NCI-H1417 treated with DMSO at 0.1 percent for 48 hours (cell line): Measurements from ENCODE around the gene MAGED1.

ENCODE experiments used
- DNase-seq: peaks from one replicate; lab custom pipeline; 2025; lab: John Stamatoyannopoulos, UW

The MAGED1 gene, protein sequence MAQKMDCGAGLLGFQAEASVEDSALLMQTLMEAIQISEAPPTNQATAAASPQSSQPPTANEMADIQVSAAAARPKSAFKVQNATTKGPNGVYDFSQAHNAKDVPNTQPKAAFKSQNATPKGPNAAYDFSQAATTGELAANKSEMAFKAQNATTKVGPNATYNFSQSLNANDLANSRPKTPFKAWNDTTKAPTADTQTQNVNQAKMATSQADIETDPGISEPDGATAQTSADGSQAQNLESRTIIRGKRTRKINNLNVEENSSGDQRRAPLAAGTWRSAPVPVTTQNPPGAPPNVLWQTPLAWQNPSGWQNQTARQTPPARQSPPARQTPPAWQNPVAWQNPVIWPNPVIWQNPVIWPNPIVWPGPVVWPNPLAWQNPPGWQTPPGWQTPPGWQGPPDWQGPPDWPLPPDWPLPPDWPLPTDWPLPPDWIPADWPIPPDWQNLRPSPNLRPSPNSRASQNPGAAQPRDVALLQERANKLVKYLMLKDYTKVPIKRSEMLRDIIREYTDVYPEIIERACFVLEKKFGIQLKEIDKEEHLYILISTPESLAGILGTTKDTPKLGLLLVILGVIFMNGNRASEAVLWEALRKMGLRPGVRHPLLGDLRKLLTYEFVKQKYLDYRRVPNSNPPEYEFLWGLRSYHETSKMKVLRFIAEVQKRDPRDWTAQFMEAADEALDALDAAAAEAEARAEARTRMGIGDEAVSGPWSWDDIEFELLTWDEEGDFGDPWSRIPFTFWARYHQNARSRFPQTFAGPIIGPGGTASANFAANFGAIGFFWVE

DNA sequence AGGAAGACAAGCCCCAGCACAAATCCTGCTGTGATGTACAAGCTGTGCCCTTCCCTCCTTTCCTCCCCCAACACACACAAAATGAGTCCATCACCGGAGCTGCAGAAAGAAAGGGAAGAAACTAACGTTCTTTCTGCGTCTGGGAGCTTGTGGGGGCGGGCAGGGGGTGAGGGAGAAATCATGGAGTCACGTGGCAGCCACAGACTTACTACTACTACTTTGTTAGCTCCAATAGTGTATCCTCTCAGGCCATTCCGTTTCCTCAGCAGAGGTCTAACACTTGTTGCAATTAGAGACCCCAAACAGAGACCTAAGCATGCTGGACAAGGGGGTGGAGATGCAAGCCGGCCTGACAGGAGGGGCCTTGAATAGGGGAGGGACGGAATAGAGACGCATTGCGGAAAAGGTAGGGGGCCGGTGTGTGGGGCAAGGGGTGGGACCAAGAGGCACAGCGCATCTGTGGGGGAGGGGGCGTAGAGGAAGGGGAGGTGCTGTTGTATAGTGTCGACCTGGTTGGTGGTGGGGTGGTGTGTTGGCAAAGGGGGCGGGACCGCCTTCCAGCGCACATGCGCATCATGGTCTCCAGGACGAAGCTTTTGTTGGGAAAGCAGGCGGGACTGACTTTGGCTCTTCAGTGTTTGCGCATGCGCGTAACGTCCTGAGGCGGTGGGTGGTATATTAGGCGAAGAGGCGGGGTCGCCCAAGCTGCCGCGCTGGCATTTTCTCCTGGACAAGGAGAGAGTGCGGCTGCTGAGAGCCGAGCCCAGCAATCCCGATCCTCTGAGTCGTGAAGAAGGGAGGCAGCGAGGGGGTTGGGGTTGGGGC, at the start of gene MAGED1:
TSS of gene MAGED1 (plus strand) at position 703 of the 825 bp plus-strand sequence. CDS start 682 bp downstream, outside the sequence.
- DNase-seq = peak; percentile 84

DNA sequence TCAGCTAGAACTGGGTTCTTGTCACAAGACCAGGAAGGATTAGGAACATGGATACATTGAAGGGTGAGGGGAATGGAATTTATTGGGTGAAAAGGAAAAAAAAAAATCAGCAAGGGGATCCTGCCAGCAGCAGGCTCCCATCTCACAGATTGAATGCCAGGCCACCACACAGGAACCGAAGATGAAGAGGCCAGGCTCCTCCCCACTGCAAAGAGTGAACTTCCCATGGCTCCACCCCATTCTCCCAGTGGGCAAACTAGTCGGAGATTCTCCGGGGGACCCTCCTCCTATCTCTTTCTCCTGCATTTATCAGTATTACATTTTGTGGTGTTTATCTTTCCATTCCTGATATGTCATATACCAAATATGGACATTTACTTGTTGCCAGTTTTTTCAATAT, 46.0 kb upstream of the MAGED1 start:
- no peak for DNase-seq

DNA sequence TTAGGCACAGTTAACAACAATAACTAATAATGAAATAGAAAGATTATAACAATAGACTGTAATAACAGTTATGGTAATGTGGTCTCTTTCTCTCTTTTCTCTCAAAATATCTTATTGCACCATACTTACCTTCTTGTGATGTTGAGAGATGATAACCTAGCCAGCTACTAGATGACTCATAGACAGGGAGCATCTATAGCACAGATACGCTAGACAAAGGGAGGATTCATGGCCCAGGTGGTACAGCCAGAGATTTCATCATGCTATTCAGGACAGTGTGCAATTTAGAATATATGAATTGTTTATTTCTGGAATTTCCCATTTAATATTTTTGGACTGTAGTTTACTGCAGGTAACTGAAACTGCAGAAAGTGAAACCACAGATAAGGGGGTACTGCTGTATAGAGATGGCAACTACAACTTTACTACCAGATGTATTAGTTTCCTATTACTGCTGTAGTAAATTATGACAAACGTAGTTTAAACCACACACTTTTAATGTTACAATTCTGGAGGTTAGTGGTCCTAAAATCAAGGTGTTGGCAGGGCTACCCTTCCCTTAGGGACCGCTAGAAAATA, 41.8 kb upstream of the MAGED1 start:
- no peak for DNase-seq

DNA sequence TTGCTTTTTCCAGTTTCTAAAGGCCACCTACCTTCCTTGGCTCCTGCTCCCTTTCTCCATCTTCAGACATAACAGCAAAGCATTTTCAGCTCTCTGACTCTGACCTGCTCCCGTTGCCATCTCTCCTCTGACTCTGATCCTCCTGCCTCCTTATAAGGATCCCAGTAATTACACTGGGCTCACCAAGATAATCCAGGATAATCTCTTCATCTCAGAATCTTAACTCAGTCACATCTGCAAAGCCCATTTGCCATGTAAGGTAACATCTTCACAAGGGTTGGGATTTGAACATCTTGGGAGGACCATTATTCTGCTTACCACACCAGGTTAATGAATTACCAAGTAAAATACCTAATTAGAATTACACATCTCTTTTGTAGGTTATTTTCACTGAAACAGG, 41.3 kb upstream of the MAGED1 start:
- no peak for DNase-seq

DNA sequence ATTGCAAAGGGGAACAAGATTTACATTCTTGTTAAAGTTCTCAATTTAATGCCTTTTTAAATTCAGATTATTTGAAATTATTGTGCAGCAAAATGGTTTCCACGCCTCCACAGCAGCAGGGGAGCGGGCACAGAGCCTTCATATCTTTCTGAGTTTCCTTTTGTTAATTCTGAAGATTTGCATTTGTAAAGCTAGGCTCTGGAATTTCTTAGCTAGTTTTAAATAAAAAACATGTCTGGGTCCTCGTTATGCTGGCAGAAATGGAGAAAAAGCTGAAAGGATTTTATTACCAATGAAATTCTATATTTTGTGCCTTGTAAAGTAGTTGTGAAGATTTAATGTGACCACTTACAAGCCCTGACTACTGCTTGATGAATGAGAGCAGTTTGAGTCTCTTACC, 40.8 kb upstream of the MAGED1 start:
- no peak for DNase-seq

DNA sequence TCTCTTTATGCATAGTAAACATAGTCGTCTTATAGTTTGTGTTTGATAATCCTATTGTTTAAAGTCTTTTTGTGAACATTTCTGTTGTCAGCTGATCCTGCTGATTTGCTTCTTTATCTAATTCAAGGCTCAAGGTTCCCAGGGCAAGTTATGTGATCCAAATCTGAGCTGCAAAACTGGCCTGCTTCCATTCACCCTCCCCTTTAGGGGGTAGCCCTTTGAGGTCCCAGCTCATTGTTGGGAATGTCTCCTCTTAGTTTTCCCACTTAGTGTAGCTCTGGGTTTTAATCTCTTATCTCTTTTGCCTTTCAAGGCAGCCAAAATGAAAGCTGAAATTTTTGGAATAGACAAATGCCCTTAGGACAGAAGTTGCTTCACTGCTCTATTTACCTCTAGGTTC, 40.2 kb upstream of the MAGED1 start:
- no peak for DNase-seq

DNA sequence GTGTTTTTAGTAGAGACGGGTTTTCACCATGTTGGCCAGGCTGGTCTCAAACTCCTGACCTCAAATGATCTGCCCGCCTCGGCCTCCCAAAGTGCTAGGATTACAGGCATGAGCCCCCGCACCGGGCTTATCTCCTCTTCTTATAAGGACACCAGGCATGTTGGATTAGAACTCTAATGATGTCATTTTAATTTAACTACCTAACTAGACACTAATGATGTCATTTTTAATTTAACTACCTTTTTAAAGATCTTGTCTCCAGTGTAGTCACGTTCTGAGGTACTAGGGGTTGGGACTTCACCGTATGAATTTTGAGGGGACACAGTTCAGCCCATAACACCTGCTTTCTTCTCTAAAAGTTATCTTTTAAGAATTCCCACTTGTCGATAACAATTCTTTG, 37.7 kb upstream of the MAGED1 start:
- no peak for DNase-seq

DNA sequence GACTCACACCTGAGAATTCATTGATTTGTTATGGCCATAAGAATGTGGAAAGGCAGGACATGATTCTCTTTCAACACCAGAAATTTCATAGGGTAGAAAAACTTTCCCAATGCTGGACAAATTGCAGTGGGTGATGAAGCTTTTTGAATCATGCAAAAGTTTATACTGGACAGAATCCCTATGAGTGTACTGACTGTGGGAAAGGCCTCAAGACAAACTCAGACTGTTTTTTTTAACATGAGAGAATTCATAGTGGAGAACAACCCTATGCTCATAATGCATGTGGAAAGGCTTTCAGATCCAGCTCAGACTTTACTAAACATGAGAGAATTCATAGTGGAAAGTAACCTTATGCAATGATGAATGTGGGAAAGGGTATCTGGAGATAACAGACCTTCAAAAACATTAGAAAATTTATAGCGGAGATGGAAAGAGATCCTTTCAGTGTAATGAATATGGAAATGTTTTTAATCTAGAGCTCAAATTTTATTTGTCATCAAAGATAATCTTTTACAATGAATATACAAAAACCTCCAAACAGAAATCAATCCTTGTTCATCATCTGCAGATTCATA, 36.2 kb upstream of the MAGED1 start:
- DNase-seq = no peak

DNA sequence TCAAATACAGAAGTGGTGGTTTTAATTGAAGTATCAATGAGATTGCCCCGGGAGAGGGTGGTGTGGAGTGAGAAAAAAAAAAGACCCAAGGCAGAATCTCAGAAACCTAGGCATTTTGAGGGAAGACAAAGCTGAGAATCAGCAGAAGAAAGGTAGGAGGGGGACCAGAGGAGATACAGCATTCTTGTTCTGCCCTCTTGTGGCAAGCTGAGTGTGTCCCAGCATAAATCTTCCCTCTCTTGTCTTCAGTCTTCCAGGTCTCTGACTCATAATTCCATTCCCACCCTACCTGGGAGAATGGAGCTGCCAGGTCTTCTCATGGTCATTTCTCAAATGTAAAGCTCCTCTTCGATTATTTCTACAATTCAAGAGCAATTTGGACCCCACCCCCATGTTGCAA, 32.7 kb upstream of the MAGED1 start:
- peak; percentile 0 for DNase-seq

DNA sequence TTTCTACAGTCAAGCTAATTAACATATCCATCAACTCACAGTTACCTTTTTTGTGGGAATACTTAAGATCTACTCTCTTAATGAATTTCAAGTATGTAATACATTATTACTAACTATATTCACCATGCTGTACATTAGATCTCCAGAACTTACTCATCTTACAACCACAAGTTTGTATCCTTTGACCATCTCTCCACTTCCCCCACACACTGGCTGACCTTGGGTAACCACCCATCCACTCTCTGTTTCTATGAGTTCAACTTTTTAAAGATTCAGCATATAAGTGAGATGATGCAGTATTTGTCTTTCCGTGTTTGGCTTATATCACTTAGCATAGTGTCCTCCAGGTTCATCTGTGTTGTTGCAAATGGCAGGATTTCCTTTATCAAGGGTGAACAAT, 30.5 kb upstream of the MAGED1 start:
- no peak for DNase-seq

DNA sequence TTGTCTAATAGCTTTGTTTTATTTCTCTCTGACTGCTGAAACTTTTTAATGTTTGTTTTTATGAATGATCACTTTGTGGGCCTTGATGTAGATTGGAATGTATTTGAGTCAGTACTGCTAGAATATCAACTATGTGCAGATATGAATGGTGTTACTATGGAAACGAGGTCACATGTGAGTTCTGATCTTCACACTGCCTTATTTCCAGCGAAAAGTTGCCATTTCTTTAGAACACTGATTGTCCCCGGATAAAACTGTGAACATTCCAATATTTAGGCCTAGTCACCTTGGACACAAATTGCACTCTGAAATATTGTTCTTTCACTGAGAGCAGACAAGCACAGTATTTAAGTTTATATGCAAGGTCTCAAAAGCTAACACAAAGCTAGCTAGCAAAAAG, 27.2 kb upstream of the MAGED1 start:
- no peak for DNase-seq

DNA sequence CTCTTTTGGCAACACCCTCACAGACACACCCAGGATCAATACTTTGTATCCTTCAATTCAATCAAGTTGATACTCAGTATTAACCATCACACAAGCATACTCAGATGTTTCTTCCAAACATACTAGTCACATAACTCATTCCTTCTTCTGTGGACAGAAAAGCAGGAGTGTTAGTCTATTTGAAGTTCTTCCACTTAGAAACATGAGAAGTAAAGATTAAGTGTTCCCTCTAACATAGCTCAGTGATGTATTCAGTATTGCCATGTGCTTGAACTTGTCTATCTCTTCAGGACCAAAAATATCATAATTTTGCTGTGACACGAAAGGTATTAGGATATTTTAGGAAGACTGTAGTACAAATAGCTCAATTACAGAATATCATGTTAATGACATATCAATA, 25.8 kb upstream of the MAGED1 start:
- no peak for DNase-seq

DNA sequence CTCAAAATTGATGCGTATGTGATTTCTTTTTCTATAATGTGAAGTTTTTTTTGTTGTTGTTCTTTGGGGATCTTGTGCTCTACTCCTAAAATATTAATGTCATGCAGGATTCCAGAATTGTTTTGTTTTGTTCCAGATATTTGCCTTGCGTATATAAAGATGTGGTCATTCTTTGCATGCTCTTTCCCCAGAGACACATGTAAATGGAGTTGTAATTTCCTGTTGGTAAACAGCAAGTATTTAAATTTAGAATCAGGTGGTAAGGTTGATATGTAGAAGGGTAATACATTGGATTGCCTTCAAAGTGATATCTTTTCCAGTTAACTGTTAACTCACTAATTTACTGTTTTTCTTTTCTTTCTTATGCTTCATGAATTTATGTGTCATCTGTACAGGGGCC, 23.1 kb upstream of the MAGED1 start:
- no peak for DNase-seq

DNA sequence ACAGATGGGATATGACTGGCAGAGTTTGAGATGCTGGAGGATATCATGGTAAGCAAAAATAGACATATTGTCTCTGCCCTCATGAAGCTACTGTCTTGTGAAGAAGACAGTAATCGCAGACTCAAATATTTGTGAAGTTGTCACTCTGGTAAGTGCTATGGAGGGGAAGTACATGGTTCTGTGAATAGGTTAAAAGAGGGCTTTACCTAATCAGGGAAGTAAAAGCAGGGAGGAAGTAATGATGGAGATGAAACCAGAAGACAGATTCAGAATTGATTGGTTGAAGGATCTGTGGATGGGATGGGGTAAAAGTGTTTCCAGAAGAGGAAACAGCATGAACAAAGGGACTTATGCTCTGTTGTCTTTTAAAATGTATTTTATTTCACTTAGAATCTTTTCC, 19.3 kb upstream of the MAGED1 start:
- DNase-seq = no peak

DNA sequence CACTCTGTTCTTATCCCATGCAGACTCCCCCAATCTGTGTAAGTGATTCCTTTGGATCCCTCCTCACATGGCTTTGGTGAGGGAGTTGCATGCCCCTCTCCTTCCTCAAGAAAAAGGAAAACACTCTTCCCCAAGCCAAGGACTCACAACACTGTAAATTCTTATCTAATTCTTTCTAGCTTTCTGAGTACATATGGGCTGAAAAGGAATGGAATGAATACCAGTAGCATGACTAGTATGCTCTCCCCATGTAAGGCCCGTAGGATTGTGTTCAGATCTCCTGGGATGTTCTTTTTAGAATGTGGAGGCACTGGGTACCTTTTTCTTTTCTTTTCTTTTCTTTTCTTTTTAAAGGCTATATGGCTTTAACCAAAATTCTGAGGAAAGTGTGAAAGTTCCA, 17.0 kb upstream of the MAGED1 start:
- no peak for DNase-seq

DNA sequence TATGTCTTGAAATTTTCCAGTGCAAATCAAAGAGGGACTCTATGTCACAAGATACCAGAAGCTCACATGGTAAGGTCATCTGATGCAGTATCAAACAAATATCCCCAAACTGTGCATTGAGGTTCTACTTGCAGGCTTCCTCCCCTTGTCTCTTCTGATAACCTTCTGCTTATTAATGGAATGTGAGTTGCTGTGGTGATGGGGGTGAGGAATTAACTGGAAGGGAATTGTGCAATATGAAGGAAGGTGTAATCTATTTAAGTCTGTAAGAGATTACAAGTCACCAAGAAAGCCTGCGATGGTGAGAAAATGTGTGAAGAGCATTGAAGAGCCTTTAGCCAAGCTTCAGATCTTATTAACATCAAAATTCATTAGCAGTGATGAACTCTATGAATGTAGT, 15.4 kb upstream of the MAGED1 start:
- no peak for DNase-seq

DNA sequence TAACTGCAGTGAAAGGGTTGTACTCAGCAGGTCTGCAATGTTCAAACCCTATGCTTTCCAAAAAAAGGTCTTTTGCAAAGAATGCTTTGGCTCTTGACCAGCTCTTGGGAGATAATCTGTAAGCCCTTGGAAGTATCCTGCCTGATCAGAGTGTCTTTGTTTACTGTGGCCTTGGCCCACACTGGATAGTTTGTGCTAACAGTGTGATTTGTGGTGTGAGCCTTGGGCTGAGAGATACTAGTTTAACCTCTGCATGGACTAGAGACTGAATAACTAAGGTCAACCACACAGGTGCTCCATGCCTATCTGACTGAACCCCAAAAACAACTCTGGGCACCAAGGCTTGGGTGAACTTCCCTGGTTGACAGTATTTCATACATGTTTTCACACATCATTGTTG, 3.6 kb upstream of the MAGED1 start:
- no peak for DNase-seq

DNA sequence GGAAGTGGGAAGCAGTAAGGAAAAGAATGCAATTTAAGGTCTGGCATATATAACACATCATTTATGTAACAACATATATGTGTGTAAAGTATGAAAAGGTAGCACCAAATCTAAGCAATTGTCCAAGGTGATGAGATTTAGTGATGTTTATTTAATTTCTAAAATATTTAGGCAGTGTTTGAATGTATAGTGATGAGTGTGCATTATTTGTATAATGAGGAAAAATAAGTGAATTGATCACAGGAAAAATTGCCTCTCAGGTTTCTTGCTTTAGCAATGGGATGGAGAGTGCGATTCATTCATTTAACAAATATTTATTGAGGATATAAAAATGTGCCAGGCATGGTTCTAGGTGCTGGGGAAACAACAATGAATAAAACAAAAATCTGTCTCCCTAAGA, 2.2 kb upstream of the MAGED1 start:
- no peak for DNase-seq

DNA sequence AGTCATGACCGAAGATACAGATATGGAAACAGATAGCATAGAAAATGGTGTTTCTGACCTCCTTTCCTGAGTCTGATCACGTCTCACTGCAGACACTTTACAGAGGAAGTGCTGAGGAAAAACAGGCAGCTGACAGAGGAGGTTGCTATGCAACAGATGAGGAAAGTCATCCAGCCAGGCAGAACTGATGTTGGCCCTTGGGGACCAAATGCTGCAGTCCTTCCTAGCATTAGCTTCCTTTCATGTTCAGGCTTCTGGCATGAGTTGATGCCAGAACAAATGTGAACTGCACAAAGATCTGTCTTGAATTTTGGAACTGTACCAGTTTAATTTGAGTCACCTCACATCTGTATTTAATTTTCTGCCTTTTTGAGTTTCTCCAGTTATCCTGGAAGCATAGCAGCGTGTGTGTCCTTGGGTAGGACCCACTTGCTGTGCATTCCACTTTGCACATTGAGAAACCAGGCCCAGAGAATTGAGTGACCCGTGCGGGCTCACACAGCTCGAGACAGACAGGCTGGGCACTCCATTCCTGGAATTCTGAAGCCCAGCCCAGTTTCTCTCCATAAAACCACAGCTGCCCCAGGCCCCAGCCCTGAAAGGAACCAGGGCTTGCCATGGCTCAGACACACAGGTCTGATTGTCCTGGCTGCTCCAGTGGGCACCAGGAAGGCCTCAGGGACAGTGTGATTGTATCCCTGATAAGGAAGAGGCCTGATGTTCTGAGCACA, 1.4 kb upstream of the MAGED1 start:
- DNase-seq = peak; percentile 9

DNA sequence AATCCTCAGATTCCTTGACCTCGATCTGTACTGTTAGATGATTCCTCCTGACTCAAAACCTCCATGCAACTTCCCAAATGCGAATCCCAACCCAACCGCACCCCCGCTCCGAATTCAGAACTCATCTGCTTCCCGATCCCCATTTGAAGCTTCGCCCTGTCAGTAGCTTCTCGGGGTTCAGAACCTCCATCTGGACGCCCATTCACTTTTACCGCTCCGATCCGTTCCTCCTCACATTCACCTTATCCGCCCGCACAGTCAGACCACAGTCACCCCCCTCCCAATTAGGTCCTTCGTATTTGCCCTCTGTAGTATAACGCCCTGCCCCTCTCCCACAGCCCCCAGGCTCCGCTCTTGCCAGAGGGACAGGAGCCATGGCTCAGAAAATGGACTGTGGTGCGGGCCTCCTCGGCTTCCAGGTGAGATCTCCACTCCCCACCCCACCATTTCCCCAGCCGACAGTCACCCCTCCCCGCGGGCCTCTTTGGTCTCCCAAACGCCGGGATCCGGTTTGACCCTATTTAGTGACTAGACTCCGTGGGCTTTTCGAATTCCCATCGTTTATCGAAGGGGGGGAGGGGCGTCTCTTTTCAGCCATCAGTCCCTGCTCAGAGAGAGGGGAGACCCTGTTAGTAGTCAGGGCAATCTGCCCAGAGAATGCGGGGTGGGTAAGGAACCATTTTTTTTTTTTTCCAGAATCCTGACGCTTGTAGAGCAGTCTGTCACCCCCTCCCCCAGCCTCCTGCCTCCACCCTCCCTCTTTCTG, 691 bp downstream of the MAGED1 start:
- no peak for DNase-seq
